ENCODE results near the gene IQSEC2. TPM values are rescaled to one million over a fixed set of nuclear protein-coding genes. Genes with fewer than 3 reads are reported as not detected.

IQSEC2 gene
- total and polyA plus RNA-seq, 4 experiments from 2014 or later: 0.12 to 1.5 (median 0.91) TPM

- Histone ChIP-seq H3K27me3 (ENCODE audit: insufficient read depth, low read length) (no peaks in the 10 kb centered on the region), H3K36me3 (ENCODE audit: insufficient read depth, low read length) (no peaks in the 10 kb centered on the region), H3K4me1 (ENCODE audit: insufficient read depth, low read length) (peaks cover 26% of the 10 kb centered on the region), H3K9me3 (ENCODE audit: control insufficient read depth in 1 of 2, low read length in 2 of 2) (no peaks in the 10 kb centered on the region), H3K4me3 (ENCODE audit: low read length in 2 of 2) (peak overlapping the region in 1 of 2 donors; percentile 43), H3K27ac (ENCODE audit: low read depth, low read length) (peak overlapping the region; percentile 53)
- Mint-ChIP-seq H3K27me3 (no peaks in the 10 kb centered on the region), H3K9me3 (no peaks in the 10 kb centered on the region), H3K4me1 (peaks cover 6 to 39% (median 29%) of the 10 kb centered on the region in 4 donors), H3K36me3 (no peaks in the 10 kb centered on the region), H3K27ac (peak overlapping the region; percentile 75 to 95 (median 89)), H3K4me3 (peak overlapping the region; percentile 79 to 90 (median 84))
- ChIA-PET CTCF (ENCODE audit: partially characterized antibody) (interaction anchor here (0.9 to 3.0 kb wide), 5 partner anchors 26 to 194 kb away, joined by 3 to 17 read pairs (median 11); no protein-coding TSS in a partner anchor), POLR2A (ENCODE audit: partially characterized antibody) (interaction anchor here (1.2 to 1.8 kb wide), 5 partner anchors 27 to 757 kb away, joined by 3 to 10 read pairs (median 4); partner anchors contain the start of genes PHF8, RIBC1 and SMC1A)
- peak; percentile 26 to 45 (median 41) for DNase-seq
- intact Hi-C loops (cut with micrococcal nuclease): loop anchor here (10.0 kb wide), 1 partner anchor 213 kb away; no protein-coding TSS in a partner anchor
These were observed 6.2 kb upstream of the IQSEC2 start for GRCh38 chrX:53287493-53288138.

- H3K4me3 Mint-ChIP-seq: peak overlapping the region in 1 of 8 donors; percentile 52
- H3K4me1 Mint-ChIP-seq: peaks cover 6 to 39% (median 29%) of the 10 kb centered on the region in 4 donors
- H3K27ac ChIP-seq (ENCODE audit: low read depth, low read length): no peak overlapping the region
- DNase-seq: no peak
- H3K36me3 ChIP-seq (ENCODE audit: insufficient read depth, low read length): no peaks in the 10 kb centered on the region
- ChIA-PET POLR2A (ENCODE audit: partially characterized antibody) (no interaction called here), CTCF (ENCODE audit: partially characterized antibody) (interaction anchor here (1.2 to 3.0 kb wide), 6 partner anchors 28 to 195 kb away, joined by 3 to 17 read pairs (median 9); no protein-coding TSS in a partner anchor)
- peak overlapping the region in 1 of 7 donors; percentile 48 for H3K27ac Mint-ChIP-seq
- H3K4me3 ChIP-seq (ENCODE audit: low read length in 2 of 2): no peak overlapping the region
- intact Hi-C loops (cut with micrococcal nuclease): loop anchor here (10.0 kb wide), 1 partner anchor 211 kb away; no protein-coding TSS in a partner anchor
- peaks cover 26% of the 10 kb centered on the region for H3K4me1 ChIP-seq (ENCODE audit: insufficient read depth, low read length)
- no peaks in the 10 kb centered on the region for H3K9me3 Mint-ChIP-seq
- H3K27me3 Mint-ChIP-seq: no peaks in the 10 kb centered on the region
- no peaks in the 10 kb centered on the region for H3K36me3 Mint-ChIP-seq
- H3K9me3 ChIP-seq (ENCODE audit: control insufficient read depth in 1 of 2, low read length in 2 of 2): no peaks in the 10 kb centered on the region
- H3K27me3 ChIP-seq (ENCODE audit: insufficient read depth, low read length): no peaks in the 10 kb centered on the region
These were observed 4.8 kb upstream of the IQSEC2 start for GRCh38 chrX:53286171-53286570.

- Mint-ChIP-seq H3K4me3 (no peak overlapping the region), H3K9me3 (no peaks in the 10 kb centered on the region), H3K27me3 (no peaks in the 10 kb centered on the region), H3K4me1 (peaks cover 6 to 39% (median 29%) of the 10 kb centered on the region in 4 donors), H3K36me3 (no peaks in the 10 kb centered on the region), H3K27ac (peak overlapping the region in 1 of 7 donors; percentile 66)
- CTCF ChIA-PET (ENCODE audit: partially characterized antibody): interaction anchor here (0.8 to 3.0 kb wide), 8 partner anchors 10 to 196 kb away, joined by 3 to 17 read pairs (median 8); no protein-coding TSS in a partner anchor
- DNase-seq: no peak
- no peaks in the 10 kb centered on the region for H3K9me3 ChIP-seq (ENCODE audit: control insufficient read depth in 1 of 2, low read length in 2 of 2)
- POLR2A ChIA-PET (ENCODE audit: partially characterized antibody): no interaction called here
- peaks cover 26% of the 10 kb centered on the region for H3K4me1 ChIP-seq (ENCODE audit: insufficient read depth, low read length)
- no peaks in the 10 kb centered on the region for H3K27me3 ChIP-seq (ENCODE audit: insufficient read depth, low read length)
- intact Hi-C loops (cut with micrococcal nuclease): loop anchor here (10.0 kb wide), 1 partner anchor 211 kb away; no protein-coding TSS in a partner anchor
- no peaks in the 10 kb centered on the region for H3K36me3 ChIP-seq (ENCODE audit: insufficient read depth, low read length)
- no peak overlapping the region for H3K4me3 ChIP-seq (ENCODE audit: low read length in 2 of 2)
- H3K27ac ChIP-seq (ENCODE audit: low read depth, low read length): no peak overlapping the region
These were observed 4.2 kb upstream of the IQSEC2 start for GRCh38 chrX:53285591-53285990.

- Mint-ChIP-seq H3K27me3 (no peaks in the 10 kb centered on the region), H3K27ac (peak overlapping the region in 2 of 7 donors; percentile 63 to 66), H3K36me3 (no peaks in the 10 kb centered on the region), H3K4me3 (peak overlapping the region in 2 of 8 donors; percentile 15 to 62), H3K4me1 (peaks cover 9 to 46% (median 33%) of the 10 kb centered on the region in 4 donors), H3K9me3 (no peaks in the 10 kb centered on the region)
- Histone ChIP-seq H3K4me1 (ENCODE audit: insufficient read depth, low read length) (peaks cover 28% of the 10 kb centered on the region), H3K27me3 (ENCODE audit: insufficient read depth, low read length) (no peaks in the 10 kb centered on the region), H3K4me3 (ENCODE audit: low read length in 2 of 2) (no peak overlapping the region), H3K27ac (ENCODE audit: low read depth, low read length) (no peak overlapping the region), H3K9me3 (ENCODE audit: control insufficient read depth in 1 of 2, low read length in 2 of 2) (no peaks in the 10 kb centered on the region), H3K36me3 (ENCODE audit: insufficient read depth, low read length) (no peaks in the 10 kb centered on the region)
- CTCF ChIA-PET (ENCODE audit: partially characterized antibody): interaction anchor here (0.6 to 3.0 kb wide), 18 partner anchors 10 to 197 kb away, joined by 3 to 19 read pairs (median 6); partner anchors contain the start of genes RIBC1 and SMC1A
- peak in 4 of 5 donors; percentile 37 to 52 (median 42) for DNase-seq
- POLR2A ChIA-PET (ENCODE audit: partially characterized antibody): no interaction called here
- intact Hi-C loops (cut with micrococcal nuclease): loop anchor here (1.0 to 10.0 kb wide), 3 partner anchors 151 to 210 kb away; no protein-coding TSS in a partner anchor
These were observed 3.5 kb upstream of the IQSEC2 start for GRCh38 chrX:53284684-53285447.

GRCh38 chrX:53283567-53283966 lies 2.2 kb upstream of the IQSEC2 start:
- no peak for DNase-seq
- no peak overlapping the region for H3K27ac ChIP-seq (ENCODE audit: low read depth, low read length)
- ChIA-PET POLR2A (ENCODE audit: partially characterized antibody) (no interaction called here), CTCF (ENCODE audit: partially characterized antibody) (interaction anchor here (1.1 to 2.5 kb wide), 12 partner anchors 8 to 198 kb away, joined by 3 to 19 read pairs (median 6); partner anchors contain the start of genes RIBC1 and SMC1A)
- H3K9me3 ChIP-seq (ENCODE audit: control insufficient read depth in 1 of 2, low read length in 2 of 2): no peaks in the 10 kb centered on the region
- no peaks in the 10 kb centered on the region for H3K36me3 Mint-ChIP-seq
- H3K9me3 Mint-ChIP-seq: no peaks in the 10 kb centered on the region
- no peaks in the 10 kb centered on the region for H3K36me3 ChIP-seq (ENCODE audit: insufficient read depth, low read length)
- no peak overlapping the region for H3K27ac Mint-ChIP-seq
- peaks cover 25% of the 10 kb centered on the region for H3K4me1 ChIP-seq (ENCODE audit: insufficient read depth, low read length)
- H3K27me3 ChIP-seq (ENCODE audit: insufficient read depth, low read length): no peaks in the 10 kb centered on the region
- no peaks in the 10 kb centered on the region for H3K27me3 Mint-ChIP-seq
- intact Hi-C loops (cut with micrococcal nuclease): loop anchor here (10.0 kb wide), 1 partner anchor 209 kb away; no protein-coding TSS in a partner anchor
- H3K4me3 Mint-ChIP-seq: no peak overlapping the region
- peaks cover 9 to 36% (median 26%) of the 10 kb centered on the region in 4 donors for H3K4me1 Mint-ChIP-seq
- no peak overlapping the region for H3K4me3 ChIP-seq (ENCODE audit: low read length in 2 of 2)

GRCh38 chrX:53283099-53283498 lies 1.7 kb upstream of the IQSEC2 start:
- Mint-ChIP-seq H3K4me3 (no peak overlapping the region), H3K36me3 (no peaks in the 10 kb centered on the region), H3K4me1 (peaks cover 6 to 31% (median 22%) of the 10 kb centered on the region in 4 donors), H3K27me3 (no peaks in the 10 kb centered on the region), H3K9me3 (no peaks in the 10 kb centered on the region), H3K27ac (no peak overlapping the region)
- H3K4me3 ChIP-seq (ENCODE audit: low read length in 2 of 2): no peak overlapping the region
- no peaks in the 10 kb centered on the region for H3K9me3 ChIP-seq (ENCODE audit: control insufficient read depth in 1 of 2, low read length in 2 of 2)
- ChIA-PET CTCF (ENCODE audit: partially characterized antibody) (interaction anchor here (0.6 to 2.5 kb wide), 11 partner anchors 10 to 199 kb away, joined by 3 to 19 read pairs (median 6); no protein-coding TSS in a partner anchor), POLR2A (ENCODE audit: partially characterized antibody) (no interaction called here)
- H3K36me3 ChIP-seq (ENCODE audit: insufficient read depth, low read length): no peaks in the 10 kb centered on the region
- intact Hi-C loops (cut with micrococcal nuclease): loop anchor here (10.0 kb wide), 1 partner anchor 208 kb away; no protein-coding TSS in a partner anchor
- no peak for DNase-seq
- H3K27ac ChIP-seq (ENCODE audit: low read depth, low read length): no peak overlapping the region
- peaks cover 20% of the 10 kb centered on the region for H3K4me1 ChIP-seq (ENCODE audit: insufficient read depth, low read length)
- H3K27me3 ChIP-seq (ENCODE audit: insufficient read depth, low read length): no peaks in the 10 kb centered on the region

Measured in CD4-positive, alpha-beta memory T cell (primary cell).